Measurements from ENCODE around the gene NINL.
"Not testable (repeated sequence)": the region's sequence is repeated elsewhere in the genome, so short reads cannot be mapped to it uniquely, and the experiment has no call there.

Gene NINL

GRCh38 chr20:25561771-25562170 lies 23.6 kb downstream of the NINL start:
- not testable (repeated sequence) for H3K36me3 ChIP-seq (ENCODE audit: control insufficient read depth in 1 of 2, insufficient read depth in 2 of 2, low read length in 2 of 2); H3K27ac ChIP-seq (ENCODE audit: low read depth, low read length); H3K9ac ChIP-seq (ENCODE audit: low read depth in 1 of 2, low read length in 2 of 2); H3K9me3 ChIP-seq (ENCODE audit: control insufficient read depth in 1 of 2, low read length in 2 of 2); H3K4me1 ChIP-seq (ENCODE audit: control insufficient read depth in 1 of 2, insufficient read depth in 2 of 2, low read length in 2 of 2); H3K27me3 ChIP-seq (ENCODE audit: control insufficient read depth in 1 of 2, insufficient read depth in 2 of 2, low read length in 2 of 2); H3K4me3 ChIP-seq (ENCODE audit: low read depth in 1 of 2, low read length in 2 of 2)

- Histone ChIP-seq H3K27ac (ENCODE audit: low read depth, low read length) (no peak overlapping the region), H3K4me1 (ENCODE audit: control insufficient read depth in 1 of 2, insufficient read depth in 2 of 2, low read length in 2 of 2) (peaks cover 0 to 17% of the 10 kb centered on the region in 2 donors), H3K27me3 (ENCODE audit: control insufficient read depth in 1 of 2, insufficient read depth in 2 of 2, low read length in 2 of 2) (no peaks in the 10 kb centered on the region), H3K9me3 (ENCODE audit: control insufficient read depth in 1 of 2, low read length in 2 of 2) (no peaks in the 10 kb centered on the region), H3K4me3 (ENCODE audit: low read depth in 1 of 2, low read length in 2 of 2) (no peak overlapping the region), H3K9ac (ENCODE audit: low read depth in 1 of 2, low read length in 2 of 2) (no peak overlapping the region), H3K36me3 (ENCODE audit: control insufficient read depth in 1 of 2, insufficient read depth in 2 of 2, low read length in 2 of 2) (no peaks in the 10 kb centered on the region)
Measured at GRCh38 chr20:25553819-25554296, 31.5 kb downstream of the NINL start.

DNA sequence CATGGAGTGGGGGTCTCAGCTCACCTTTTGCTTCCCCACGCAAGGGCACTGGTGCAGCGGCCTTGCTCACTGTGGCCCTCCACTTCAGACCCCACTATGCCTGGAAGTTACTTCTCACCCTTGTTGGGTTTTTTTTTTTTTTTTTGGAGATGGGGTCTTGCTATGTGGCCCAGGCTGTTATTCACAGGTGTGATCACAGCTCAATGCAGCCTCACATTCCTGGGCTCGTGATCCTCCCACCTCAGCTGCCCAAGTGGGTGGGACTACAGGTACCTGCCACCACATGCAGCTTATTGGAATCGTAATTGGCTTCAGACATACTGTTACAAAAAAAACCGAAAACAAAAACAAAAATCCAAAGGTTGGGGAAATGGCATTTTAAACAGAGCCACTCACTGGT lies 32.4 kb downstream of the NINL start:
- H3K27me3 ChIP-seq (ENCODE audit: control insufficient read depth in 1 of 2, insufficient read depth in 2 of 2, low read length in 2 of 2), result no peaks in the 10 kb centered on the region
- H3K4me3 ChIP-seq (ENCODE audit: low read depth in 1 of 2, low read length in 2 of 2), result no peak overlapping the region
- H3K9ac ChIP-seq (ENCODE audit: low read depth in 1 of 2, low read length in 2 of 2), result no peak overlapping the region
- no peak overlapping the region for H3K27ac ChIP-seq (ENCODE audit: low read depth, low read length)
- H3K36me3 ChIP-seq (ENCODE audit: control insufficient read depth in 1 of 2, insufficient read depth in 2 of 2, low read length in 2 of 2), result no peaks in the 10 kb centered on the region
- H3K9me3 ChIP-seq (ENCODE audit: control insufficient read depth in 1 of 2, low read length in 2 of 2), result no peaks in the 10 kb centered on the region
- H3K4me1 ChIP-seq (ENCODE audit: control insufficient read depth in 1 of 2, insufficient read depth in 2 of 2, low read length in 2 of 2), result peaks cover 0 to 17% of the 10 kb centered on the region in 2 donors

DNA sequence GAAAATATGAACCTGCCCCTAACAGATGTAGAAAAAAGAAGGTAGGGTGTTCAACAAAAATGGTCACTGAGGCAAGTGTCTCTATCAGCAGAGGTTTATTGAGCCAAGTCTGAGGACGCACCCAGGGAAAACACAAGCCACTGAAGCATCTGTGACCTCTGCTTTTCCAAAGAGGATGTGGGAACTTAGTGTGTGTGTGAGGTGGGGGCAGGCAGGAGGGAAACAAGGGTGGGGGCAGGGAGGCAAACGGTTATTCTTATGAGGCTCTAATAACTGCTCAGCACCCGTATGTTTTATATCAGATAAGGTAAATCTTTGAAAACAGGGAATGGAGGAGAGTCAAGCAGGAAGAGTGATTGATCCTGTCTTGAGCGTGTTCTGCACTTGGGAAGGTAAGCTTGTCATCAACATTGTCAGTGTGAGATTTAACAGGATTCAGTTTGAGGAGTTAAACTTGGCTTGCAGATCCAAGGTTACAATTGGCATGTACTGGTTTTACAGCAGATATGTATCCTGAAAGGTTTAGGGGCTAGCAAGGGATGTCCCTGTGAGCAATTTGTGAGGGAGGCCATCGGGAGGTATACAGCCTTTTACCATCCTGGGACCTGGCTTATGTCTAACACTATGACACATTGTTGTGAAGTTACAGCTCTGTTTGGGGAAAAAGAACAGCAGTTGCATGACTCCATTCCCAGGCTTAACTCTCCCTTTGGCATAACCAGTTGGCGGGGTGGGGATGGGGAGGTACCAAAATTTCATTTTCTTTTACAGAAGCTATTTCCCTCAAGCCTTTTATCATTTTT lies 33.7 kb downstream of the NINL start:
- no peak overlapping the region for H3K4me3 ChIP-seq (ENCODE audit: low read depth in 1 of 2, low read length in 2 of 2)
- H3K36me3 ChIP-seq (ENCODE audit: control insufficient read depth in 1 of 2, insufficient read depth in 2 of 2, low read length in 2 of 2), result no peaks in the 10 kb centered on the region
- no peak overlapping the region for H3K9ac ChIP-seq (ENCODE audit: low read depth in 1 of 2, low read length in 2 of 2)
- no peak overlapping the region for H3K27ac ChIP-seq (ENCODE audit: low read depth, low read length)
- no peaks in the 10 kb centered on the region for H3K27me3 ChIP-seq (ENCODE audit: control insufficient read depth in 1 of 2, insufficient read depth in 2 of 2, low read length in 2 of 2)
- H3K9me3 ChIP-seq (ENCODE audit: control insufficient read depth in 1 of 2, low read length in 2 of 2), result no peaks in the 10 kb centered on the region
- H3K4me1 ChIP-seq (ENCODE audit: control insufficient read depth in 1 of 2, insufficient read depth in 2 of 2, low read length in 2 of 2), result peaks cover 0 to 17% of the 10 kb centered on the region in 2 donors

GRCh38 chr20:25550645-25551337 lies 34.5 kb downstream of the NINL start:
- H3K36me3 ChIP-seq (ENCODE audit: control insufficient read depth in 1 of 2, insufficient read depth in 2 of 2, low read length in 2 of 2); H3K27ac ChIP-seq (ENCODE audit: low read depth, low read length); H3K4me3 ChIP-seq (ENCODE audit: low read depth in 1 of 2, low read length in 2 of 2); H3K9ac ChIP-seq (ENCODE audit: low read depth in 1 of 2, low read length in 2 of 2); H3K27me3 ChIP-seq (ENCODE audit: control insufficient read depth in 1 of 2, insufficient read depth in 2 of 2, low read length in 2 of 2); H3K9me3 ChIP-seq (ENCODE audit: control insufficient read depth in 1 of 2, low read length in 2 of 2): not testable (repeated sequence)
- H3K4me1 ChIP-seq (ENCODE audit: control insufficient read depth in 1 of 2, insufficient read depth in 2 of 2, low read length in 2 of 2), result peaks cover 0 to 17% of the 10 kb centered on the region in 2 donors

GRCh38 chr20:25549843-25550477 lies 35.4 kb downstream of the NINL start:
- Histone ChIP-seq H3K4me3 (ENCODE audit: low read depth in 1 of 2, low read length in 2 of 2) (no peak overlapping the region), H3K36me3 (ENCODE audit: control insufficient read depth in 1 of 2, insufficient read depth in 2 of 2, low read length in 2 of 2) (no peaks in the 10 kb centered on the region), H3K4me1 (ENCODE audit: control insufficient read depth in 1 of 2, insufficient read depth in 2 of 2, low read length in 2 of 2) (peaks cover 0 to 17% of the 10 kb centered on the region in 2 donors), H3K9me3 (ENCODE audit: control insufficient read depth in 1 of 2, low read length in 2 of 2) (no peaks in the 10 kb centered on the region), H3K27ac (ENCODE audit: low read depth, low read length) (no peak overlapping the region), H3K27me3 (ENCODE audit: control insufficient read depth in 1 of 2, insufficient read depth in 2 of 2, low read length in 2 of 2) (no peaks in the 10 kb centered on the region), H3K9ac (ENCODE audit: low read depth in 1 of 2, low read length in 2 of 2) (no peak overlapping the region)

- H3K36me3 ChIP-seq (ENCODE audit: control insufficient read depth in 1 of 2, insufficient read depth in 2 of 2, low read length in 2 of 2), result no peaks in the 10 kb centered on the region
- no peaks in the 10 kb centered on the region for H3K27me3 ChIP-seq (ENCODE audit: control insufficient read depth in 1 of 2, insufficient read depth in 2 of 2, low read length in 2 of 2)
- H3K9me3 ChIP-seq (ENCODE audit: control insufficient read depth in 1 of 2, low read length in 2 of 2), result no peaks in the 10 kb centered on the region
- H3K27ac ChIP-seq (ENCODE audit: low read depth, low read length), result no peak overlapping the region
- H3K4me1 ChIP-seq (ENCODE audit: control insufficient read depth in 1 of 2, insufficient read depth in 2 of 2, low read length in 2 of 2), result peaks cover 0 to 17% of the 10 kb centered on the region in 2 donors
- no peak overlapping the region for H3K4me3 ChIP-seq (ENCODE audit: low read depth in 1 of 2, low read length in 2 of 2)
- no peak overlapping the region for H3K9ac ChIP-seq (ENCODE audit: low read depth in 1 of 2, low read length in 2 of 2)
Measured at GRCh38 chr20:25549172-25549773, 36.1 kb downstream of the NINL start.

- Histone ChIP-seq H3K4me3 (ENCODE audit: low read depth in 1 of 2, low read length in 2 of 2) (no peak overlapping the region), H3K9me3 (ENCODE audit: control insufficient read depth in 1 of 2, low read length in 2 of 2) (no peaks in the 10 kb centered on the region), H3K9ac (ENCODE audit: low read depth in 1 of 2, low read length in 2 of 2) (no peak overlapping the region), H3K27ac (ENCODE audit: low read depth, low read length) (no peak overlapping the region), H3K4me1 (ENCODE audit: control insufficient read depth in 1 of 2, insufficient read depth in 2 of 2, low read length in 2 of 2) (peaks cover 0 to 12% of the 10 kb centered on the region in 2 donors), H3K36me3 (ENCODE audit: control insufficient read depth in 1 of 2, insufficient read depth in 2 of 2, low read length in 2 of 2) (no peaks in the 10 kb centered on the region), H3K27me3 (ENCODE audit: control insufficient read depth in 1 of 2, insufficient read depth in 2 of 2, low read length in 2 of 2) (no peaks in the 10 kb centered on the region)
Measured at GRCh38 chr20:25548613-25549086, 36.7 kb downstream of the NINL start.

- H3K4me1 ChIP-seq (ENCODE audit: control insufficient read depth in 1 of 2, insufficient read depth in 2 of 2, low read length in 2 of 2), result peaks cover 0 to 10% of the 10 kb centered on the region in 2 donors
- no peak overlapping the region for H3K27ac ChIP-seq (ENCODE audit: low read depth, low read length)
- H3K4me3 ChIP-seq (ENCODE audit: low read depth in 1 of 2, low read length in 2 of 2), result no peak overlapping the region
- H3K27me3 ChIP-seq (ENCODE audit: control insufficient read depth in 1 of 2, insufficient read depth in 2 of 2, low read length in 2 of 2), result no peaks in the 10 kb centered on the region
- H3K9me3 ChIP-seq (ENCODE audit: control insufficient read depth in 1 of 2, low read length in 2 of 2), result no peaks in the 10 kb centered on the region
- H3K36me3 ChIP-seq (ENCODE audit: control insufficient read depth in 1 of 2, insufficient read depth in 2 of 2, low read length in 2 of 2), result no peaks in the 10 kb centered on the region
- H3K9ac ChIP-seq (ENCODE audit: low read depth in 1 of 2, low read length in 2 of 2), result no peak overlapping the region
Measured at GRCh38 chr20:25547999-25548398, 37.3 kb downstream of the NINL start.
